ENCODE results near the gene ASH1L.
"Not testable (repeated sequence)": the region's sequence is repeated elsewhere in the genome, so short reads cannot be mapped to it uniquely, and the experiment has no call there.

The ASH1L gene

DNA sequence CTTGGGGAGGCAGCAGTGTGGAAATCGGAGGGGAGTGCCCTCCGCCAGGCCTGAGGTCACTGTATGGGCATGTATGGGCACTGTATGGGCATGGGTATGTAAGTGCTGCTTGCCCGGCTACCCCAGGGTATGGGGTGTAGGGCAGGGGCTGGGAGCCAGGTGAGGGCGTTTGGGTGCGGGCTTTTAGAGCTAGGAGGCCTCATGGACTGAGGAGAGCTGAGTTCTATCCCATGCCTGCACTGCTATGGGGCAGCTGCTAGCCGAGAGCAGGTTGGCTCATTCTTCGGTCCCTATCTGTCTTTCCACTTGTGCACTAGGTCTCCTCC, 266.7 kb downstream of the ASH1L start:
- TF ChIP-seq, protein P1, sequence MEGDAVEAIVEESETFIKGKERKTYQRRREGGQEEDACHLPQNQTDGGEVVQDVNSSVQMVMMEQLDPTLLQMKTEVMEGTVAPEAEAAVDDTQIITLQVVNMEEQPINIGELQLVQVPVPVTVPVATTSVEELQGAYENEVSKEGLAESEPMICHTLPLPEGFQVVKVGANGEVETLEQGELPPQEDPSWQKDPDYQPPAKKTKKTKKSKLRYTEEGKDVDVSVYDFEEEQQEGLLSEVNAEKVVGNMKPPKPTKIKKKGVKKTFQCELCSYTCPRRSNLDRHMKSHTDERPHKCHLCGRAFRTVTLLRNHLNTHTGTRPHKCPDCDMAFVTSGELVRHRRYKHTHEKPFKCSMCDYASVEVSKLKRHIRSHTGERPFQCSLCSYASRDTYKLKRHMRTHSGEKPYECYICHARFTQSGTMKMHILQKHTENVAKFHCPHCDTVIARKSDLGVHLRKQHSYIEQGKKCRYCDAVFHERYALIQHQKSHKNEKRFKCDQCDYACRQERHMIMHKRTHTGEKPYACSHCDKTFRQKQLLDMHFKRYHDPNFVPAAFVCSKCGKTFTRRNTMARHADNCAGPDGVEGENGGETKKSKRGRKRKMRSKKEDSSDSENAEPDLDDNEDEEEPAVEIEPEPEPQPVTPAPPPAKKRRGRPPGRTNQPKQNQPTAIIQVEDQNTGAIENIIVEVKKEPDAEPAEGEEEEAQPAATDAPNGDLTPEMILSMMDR (conservative IDR thresholded peaks at IDR 0.05; ENCODE audit: low read length) = no peak
- no peak overlapping the region for H3K4me3 ChIP-seq (ENCODE audit: low read length)
- no peak for DNase-seq (ENCODE audit: low read depth)

DNA sequence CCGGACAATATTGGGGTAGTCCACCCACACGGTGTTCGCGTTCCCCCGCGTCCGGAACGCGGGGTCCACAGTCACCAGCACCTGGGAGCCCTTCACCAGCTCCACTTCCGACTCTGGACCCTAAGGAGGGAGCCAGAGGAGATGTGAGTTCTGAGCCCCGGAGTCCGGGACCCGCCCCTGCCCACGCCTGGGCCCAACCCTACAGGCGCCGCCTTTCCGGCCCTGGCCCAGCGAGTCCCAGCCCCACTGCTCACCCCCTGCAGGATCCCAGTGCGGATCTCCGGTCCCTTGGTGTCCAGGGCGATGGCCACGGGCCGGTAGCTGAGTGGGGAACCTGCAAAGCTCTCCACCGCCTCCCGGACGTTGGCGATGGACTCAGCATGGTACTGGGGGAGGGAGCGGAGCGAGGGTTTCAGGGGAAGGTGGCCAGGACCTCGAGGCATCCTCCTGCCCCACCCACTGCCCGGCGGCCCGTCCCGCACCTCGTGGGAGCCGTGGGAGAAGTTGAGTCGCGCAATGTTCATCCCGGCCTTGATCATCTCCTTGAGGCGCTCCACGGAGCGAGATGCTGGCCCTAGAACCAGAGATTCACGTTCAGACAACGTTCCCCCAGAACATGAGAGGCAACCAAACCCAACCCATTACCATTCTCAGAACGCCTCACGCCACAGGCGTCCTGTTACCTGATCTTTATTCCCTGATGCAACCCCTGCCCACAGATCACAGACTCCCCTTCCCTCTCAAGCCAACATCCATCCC, 267.2 kb downstream of the ASH1L start:
- H3K4me3 ChIP-seq (ENCODE audit: low read length) = no peak overlapping the region
- TF ChIP-seq, protein P1 (conservative IDR thresholded peaks at IDR 0.05; ENCODE audit: low read length) = no peak
- DNase-seq (ENCODE audit: low read depth) = no peak

DNA sequence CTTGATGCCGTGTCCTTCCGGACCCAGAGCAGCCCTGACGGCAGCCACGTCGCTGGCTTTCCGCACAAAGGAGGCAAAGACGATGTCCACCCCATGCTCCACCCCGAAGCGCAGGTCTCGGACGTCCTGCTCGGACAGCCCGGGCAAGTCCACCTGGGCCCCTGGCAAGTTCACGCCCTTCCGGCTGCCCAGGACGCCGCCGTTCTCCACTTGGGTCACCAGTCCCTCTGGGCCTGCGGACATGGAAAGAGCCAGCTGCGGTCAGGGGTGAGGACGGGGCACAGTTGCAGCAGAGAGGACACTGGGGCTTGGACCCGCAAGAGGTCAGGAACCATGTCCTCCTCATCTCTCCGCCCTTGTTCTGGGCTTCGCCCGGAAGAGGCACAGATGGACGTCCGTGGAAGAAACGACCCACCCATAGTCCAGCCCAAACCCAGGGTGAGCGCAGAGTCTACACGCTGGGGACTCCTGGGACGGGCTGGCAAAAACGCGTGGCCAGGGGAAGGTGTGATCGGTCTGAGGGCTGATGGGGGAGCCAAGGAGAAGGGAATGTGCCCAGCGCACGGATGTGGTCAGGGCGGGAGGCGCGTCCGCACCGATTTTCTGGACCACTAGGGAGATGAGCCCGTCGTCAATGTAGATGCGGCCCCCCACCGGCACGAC, 268.0 kb downstream of the ASH1L start:
- TF ChIP-seq, protein P1 (conservative IDR thresholded peaks at IDR 0.05; ENCODE audit: low read length) = no peak
- DNase-seq (ENCODE audit: low read depth) = no peak
- no peak overlapping the region for H3K4me3 ChIP-seq (ENCODE audit: low read length)

DNA sequence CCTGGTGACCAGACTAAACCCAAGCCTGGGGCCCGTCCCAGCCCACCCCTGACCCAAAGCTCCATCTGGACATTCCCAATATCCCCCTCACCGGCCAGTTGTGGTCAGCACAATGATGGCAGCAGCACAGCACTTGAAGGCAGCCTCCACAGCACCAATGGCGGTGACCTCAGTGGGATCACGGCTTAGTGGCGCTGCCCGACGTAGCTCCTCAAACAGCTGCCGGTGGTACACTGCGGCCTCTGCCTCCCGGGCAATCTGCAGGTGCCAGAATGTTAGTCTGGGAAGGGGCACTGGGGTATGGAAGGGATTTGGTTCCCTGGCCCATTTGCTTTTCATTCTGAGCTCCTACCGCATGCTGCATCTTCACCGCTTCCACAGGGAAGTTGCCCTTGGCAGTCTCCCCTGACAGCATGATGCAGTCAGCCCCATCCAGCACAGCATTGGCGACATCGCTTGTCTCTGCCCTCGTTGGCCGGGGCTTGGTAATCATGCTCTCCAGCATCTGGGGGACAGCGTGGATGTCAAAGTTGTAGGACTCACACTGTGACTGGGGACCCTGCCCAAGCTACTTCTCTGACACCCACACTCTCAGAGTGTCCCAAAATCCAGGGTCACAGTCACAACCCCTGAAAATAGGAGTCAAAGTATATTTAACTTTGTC, 269.4 kb downstream of the ASH1L start:
- DNase-seq (ENCODE audit: low read depth) = no peak
- no peak overlapping the region for H3K4me3 ChIP-seq (ENCODE audit: low read length)
- TF ChIP-seq, protein P1 (conservative IDR thresholded peaks at IDR 0.05; ENCODE audit: low read length) = no peak

DNA sequence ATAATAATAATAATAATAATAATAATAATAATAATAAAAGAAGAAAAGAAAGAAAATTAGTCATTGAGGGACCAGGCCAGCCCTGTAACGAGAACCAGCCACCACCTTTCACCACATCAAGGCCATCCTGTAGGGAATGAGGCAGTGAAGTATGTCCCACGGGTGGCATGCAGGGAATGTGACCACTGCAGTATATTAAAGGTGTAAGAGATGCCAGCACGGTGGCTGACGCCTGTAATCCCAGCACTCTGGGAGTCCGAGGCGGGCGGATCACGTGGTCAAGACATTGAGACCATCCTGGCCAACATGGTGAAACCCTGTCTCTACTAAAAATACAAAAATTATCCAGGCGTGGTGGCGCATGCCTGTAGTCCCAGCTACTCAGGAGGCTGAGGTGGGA, 271.6 kb downstream of the ASH1L start:
- H3K4me3 ChIP-seq (ENCODE audit: low read length); DNase-seq (ENCODE audit: low read depth): not testable (repeated sequence)

DNA sequence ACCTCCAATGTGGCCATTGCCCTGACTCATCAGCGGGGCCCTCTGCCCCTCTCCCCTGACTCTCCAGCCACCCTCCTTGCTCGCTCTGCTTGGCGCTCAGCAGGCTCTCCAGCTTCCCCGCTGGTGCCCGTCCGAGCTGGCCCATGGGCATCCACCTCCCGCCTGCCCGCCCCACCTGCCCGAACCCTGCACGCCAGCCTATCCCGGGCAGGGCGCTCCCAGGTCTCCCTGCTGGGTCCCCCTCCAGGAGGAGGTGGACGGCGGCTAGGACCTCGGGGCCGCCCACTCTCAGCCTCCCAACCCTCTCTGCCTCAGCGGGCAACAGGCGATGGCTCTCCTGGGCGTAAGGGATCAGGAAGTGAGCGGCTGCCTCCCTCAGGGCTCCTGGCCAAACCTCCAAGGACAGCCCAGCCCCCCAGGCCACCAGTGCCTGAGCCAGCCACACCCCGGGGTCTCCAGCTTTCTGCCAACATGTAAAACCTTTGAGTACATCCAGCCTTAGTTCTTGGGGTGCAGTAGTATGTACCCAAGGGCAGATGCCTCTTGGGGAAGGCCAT, 274.5 kb downstream of the ASH1L start:
- TF ChIP-seq, protein P1 (conservative IDR thresholded peaks at IDR 0.05; ENCODE audit: low read length) = no peak
- no peak overlapping the region for H3K4me3 ChIP-seq (ENCODE audit: low read length)
- DNase-seq (ENCODE audit: low read depth) = no peak

DNA sequence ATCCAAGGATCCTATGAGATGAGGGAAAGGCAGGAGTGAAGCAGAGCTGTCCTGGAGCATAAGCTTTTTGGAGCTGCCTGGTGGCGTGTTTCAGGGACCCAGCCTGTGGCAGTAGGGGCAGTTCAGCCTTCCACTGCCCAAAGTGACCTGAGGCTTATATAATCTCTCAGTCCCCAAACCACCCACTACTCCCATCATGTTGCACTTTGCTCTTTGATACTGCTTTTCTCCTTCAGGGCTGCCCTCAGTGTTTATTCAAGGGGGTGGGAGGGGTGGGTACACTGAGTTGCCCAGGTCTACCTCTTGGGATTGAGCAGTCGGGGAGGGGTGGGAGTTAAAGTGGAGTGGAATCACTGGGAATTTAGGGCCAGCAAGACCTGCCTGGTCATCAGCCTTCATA, 276.1 kb downstream of the ASH1L start:
- TF ChIP-seq, protein P1 (conservative IDR thresholded peaks at IDR 0.05; ENCODE audit: low read length) = no peak
- no peak overlapping the region for H3K4me3 ChIP-seq (ENCODE audit: low read length)
- DNase-seq (ENCODE audit: low read depth) = no peak

Data from AG10803 (cell line).